GM18498 (cell line): Measurements from ENCODE around the gene NDUFS3.
"Not testable (repeated sequence)": the region's sequence is repeated elsewhere in the genome, so short reads cannot be mapped to it uniquely, and the experiment has no call there.

Experiments used
- ATAC-seq: cut with Tn5 transposase; IDR thresholded peaks from one replicate; pipeline ENCODE4 v1.9.1; 2021; ENCODE audit warnings: mild to moderate bottlenecking, moderate library complexity; ENCODE audit not compliant: unreplicated experiment

NDUFS3 gene

DNA sequence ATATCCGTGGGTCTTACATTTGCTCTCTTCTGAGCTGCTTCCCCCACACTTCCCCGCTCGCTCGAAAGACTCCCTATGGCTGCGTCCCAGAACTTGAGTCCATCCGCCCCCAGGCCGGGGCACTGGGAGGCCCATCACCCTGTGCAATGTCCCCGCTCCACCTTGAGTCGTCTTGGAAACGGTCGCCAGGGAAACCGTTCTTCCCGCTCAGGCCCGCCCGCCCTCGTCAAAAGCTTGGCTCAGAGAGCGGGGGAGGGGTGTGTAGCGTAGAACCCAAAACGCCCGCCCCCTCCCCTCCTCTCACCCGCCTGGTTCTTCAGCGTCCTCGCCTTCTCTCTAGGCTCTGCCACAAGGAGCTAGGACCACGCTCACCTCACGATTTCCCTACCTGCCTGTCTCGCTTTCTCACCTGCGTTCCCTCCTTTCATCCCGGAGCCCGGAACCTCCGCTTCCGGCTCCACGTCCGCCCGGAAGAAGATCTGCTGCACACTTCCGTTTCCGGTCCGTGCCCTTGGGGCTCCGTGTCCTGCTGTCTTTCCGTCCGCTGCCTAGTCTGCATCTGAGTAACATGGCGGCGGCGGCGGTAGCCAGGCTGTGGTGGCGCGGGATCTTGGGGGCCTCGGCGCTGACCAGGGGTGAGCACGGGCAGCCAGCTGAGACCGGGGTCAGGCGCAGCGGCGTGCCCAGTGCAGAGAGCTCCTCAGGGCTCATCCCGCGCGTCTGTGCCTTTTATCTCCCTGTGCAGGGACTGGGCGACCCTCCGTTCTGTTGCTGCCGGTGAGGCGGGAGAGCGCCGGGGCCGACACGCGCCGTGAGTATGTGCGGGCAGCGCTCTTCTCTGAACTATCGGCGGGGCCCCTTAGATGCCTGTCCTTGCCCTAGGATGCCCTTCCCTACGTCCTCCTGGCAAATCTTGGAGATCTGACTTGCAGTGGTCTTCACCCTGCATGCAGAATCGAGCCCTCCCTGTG lies at the start of gene NDUFS3, which contains the start of gene KBTBD4:
Gene NDUFS3, plus strand, starts transcription at position 551 of the 971 bp plus-strand sequence. Its CDS starts 18 bp downstream, at position 569.
Gene KBTBD4, minus strand, starts transcription at position 447 of the 971 bp plus-strand sequence. Its CDS starts 19 bp downstream, at position 428.
- ATAC-seq = peak; percentile 91

- no peak for ATAC-seq
These were observed 48.9 kb upstream of the NDUFS3 start for GRCh38 chr11:47529951-47530350.

DNA sequence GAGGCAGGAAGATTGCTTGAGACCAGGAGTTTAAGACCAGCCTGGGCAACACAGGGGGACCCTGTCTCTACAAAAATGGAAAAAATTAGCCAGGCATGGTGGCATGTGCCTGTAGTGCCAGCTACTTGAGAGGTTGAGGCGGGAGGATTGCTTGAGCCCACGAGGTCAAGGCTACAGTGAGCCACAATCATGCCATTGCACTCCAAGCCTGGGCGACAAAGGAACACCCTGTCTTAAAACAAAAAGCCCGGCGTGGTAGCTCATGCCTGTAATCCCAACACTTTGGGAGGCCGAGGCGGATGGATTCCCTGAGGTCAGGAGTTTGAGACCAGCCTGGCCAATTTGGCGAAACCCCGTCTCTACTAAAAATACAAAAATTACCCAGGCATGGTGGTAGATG lies 48.2 kb upstream of the NDUFS3 start:
- ATAC-seq = not testable (repeated sequence)

GRCh38 chr11:47531666-47532065 lies 47.2 kb upstream of the NDUFS3 start:
- no peak for ATAC-seq

DNA sequence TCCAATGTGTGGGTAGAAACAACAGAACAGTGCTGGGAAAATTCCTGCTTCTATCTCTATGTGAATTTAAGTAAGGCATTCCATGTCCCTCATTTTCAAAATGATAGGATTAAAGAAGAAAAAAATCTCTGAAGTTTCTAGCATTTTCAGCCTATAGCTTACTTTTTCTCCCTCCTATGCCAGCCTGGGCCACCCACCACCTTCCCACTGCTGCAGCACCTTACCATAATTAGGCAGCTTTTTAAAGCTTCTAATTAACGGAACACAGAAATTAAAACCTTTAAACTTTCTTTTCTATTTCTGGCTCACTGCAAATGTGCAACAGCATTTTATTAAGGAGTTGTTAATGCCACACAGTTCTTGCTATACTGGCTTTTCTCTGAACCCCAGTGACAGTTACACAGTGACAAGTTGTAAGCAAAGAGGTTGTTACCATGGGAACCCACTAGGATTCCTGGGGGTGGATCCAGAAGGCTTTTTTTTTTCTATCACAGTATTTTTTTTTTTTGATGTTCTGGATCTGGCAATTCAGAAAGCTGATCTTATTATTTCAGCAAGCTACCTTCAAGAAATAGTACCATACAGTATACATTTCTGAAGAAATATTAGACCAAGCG lies 46.2 kb upstream of the NDUFS3 start:
- no peak for ATAC-seq

- ATAC-seq = no peak
These were observed 45.2 kb upstream of the NDUFS3 start for GRCh38 chr11:47533690-47534151.

DNA sequence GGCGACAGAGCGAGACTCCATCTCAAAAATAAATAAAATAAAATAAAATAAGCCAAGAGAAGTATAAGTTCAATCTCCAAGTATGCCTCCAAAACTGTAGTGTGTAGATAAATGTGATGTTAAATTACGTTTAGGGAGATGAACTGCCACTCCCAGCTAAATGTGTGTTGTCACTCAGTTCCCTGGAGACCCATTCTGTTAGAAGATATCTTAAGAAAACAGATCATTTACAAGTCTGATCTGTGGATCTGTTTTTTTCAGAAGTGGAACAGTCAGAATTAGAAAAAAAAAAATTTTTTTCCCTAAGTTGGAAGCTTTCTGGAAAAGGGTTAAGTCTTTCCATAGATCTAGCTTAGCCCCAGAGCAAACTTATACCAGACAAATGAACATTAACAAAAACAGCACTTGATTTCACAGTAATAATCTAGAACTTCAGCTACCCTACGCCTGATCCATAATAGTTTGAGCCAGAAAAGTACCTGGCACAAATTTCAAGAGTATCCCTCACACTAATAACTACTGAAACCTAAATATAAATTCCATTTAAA lies 44.1 kb upstream of the NDUFS3 start:
- no peak for ATAC-seq

GRCh38 chr11:47536915-47537314 lies 42.0 kb upstream of the NDUFS3 start:
- ATAC-seq = no peak

DNA sequence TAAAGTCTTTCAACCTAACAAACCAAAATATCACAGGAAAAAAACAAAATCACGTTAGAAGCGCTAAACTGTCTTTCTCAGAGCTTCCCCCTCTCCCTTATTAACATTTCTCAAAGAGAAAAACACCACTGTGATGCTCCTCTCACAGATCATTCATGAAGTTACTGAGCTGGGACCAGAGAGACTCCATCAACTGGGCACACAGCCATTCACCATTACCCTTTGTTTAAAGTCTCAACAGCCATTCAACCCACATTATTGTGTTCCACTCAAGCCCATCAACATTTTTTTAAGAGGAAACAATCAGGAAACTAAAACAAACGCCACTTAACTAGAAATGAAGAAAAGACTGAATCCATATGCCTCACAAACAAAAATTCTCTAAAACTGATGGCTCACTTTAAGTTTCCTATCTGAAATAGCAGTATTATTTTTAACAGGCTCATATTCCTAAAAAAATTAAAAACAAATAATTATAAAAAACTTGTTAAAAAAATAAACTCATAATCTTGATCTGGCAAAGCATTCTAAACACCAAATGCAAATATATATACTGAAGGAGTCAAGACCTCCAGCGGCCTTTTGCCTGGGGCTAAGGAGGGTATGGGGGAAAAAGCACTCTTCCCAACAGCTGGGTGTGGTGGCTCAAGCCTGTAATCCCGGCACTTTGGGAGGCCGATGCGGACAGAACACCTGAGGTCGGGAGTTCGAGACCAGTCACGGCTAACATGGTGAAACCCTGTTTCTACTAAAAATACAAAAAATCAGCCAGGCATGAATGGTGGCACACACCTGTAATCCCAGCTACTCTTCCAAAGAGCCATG lies 39.9 kb upstream of the NDUFS3 start:
- no peak for ATAC-seq

DNA sequence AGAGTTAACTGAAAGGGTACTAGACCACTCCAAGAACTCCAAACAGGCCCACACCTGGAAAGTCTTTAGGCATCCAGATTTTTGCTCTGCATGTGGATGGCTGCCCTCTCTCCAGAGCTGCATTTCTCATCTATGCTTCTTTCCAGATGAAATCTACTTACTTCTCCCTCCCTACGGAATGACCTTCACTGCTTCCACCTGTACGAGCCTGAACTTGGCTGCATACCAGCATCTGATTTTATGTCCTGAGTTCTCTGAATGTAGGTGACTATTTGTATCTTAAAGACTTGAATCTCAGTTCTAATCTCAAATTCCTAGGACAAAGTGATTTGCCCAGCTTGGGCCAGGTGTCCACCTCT lies 39.2 kb upstream of the NDUFS3 start:
- no peak for ATAC-seq

- no peak for ATAC-seq
These were observed 37.8 kb upstream of the NDUFS3 start for GRCh38 chr11:47541070-47541469.

DNA sequence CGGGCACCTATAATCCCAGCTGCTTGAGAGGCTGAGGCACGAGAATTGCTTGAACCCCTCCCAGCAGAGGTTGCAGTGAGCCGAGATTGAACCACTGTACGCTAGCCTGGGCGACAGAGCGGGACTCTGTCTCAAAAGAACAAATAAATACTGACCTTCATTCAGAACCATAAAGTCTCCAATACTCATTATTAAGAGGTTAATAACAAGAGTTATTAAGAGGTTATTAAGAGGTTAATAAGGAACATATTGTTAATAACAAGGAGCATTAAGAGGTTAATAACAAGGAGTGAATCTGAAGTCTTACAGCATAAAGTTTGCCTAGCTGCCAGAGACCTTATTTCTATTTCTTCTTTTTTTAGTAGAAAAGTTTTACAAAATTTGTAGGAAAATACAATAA lies 33.6 kb upstream of the NDUFS3 start:
- ATAC-seq = no peak

DNA sequence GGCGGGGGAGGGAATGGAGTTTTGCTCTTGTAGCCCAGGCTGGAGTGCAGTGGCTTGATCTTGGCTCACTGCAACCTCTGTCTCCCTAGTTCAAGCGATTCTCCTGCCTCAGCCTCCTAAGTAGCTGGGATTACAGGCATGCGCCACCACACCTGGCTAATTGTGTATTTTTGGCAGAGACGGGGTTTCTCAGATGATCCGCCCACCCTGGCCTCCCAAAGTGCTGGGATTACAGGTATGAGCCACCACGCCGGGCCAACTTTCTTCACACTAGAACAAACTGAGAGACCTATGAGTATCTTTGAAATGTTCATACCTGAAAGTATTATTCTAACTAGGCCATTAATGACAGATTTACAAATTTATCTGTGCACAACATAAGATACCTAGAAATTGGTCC lies 32.6 kb upstream of the NDUFS3 start:
- not testable (repeated sequence) for ATAC-seq

DNA sequence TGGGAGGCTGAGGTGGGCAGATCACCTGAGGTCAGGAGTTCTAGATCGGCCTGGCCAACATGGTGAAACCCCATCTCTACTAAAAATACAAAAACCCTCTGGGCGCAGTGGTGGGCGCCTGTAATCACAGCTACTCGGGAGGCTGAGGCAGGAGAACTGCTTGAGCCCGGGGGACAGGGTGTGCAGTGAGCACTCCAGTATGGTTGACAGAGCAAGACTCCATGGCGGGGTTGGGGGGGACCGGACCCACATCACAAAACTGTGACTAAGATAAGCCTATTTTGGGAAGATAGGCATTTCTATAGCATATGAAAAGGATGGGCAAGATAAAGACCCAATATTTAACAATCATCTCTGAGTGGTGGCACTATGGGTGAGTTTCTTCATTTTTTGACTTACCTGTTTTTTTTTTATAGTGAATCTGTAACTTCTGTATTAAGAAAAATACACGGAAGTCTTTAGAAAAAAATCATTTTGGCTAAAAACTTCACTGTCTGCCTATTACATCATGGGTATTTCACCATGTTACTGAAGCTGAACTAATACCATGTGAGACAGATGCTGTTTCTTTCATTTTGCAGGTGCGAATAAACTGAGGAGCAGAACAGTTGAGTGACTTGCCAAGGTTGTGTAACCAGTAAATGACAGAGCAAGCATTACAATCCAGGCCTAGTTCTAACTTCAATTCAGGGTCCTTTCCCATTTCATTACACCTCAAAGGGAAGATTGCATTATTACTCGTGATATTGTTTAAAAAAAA lies 28.4 kb upstream of the NDUFS3 start:
- no peak for ATAC-seq

- ATAC-seq = no peak
These were observed 27.8 kb upstream of the NDUFS3 start for GRCh38 chr11:47551086-47551485.

DNA sequence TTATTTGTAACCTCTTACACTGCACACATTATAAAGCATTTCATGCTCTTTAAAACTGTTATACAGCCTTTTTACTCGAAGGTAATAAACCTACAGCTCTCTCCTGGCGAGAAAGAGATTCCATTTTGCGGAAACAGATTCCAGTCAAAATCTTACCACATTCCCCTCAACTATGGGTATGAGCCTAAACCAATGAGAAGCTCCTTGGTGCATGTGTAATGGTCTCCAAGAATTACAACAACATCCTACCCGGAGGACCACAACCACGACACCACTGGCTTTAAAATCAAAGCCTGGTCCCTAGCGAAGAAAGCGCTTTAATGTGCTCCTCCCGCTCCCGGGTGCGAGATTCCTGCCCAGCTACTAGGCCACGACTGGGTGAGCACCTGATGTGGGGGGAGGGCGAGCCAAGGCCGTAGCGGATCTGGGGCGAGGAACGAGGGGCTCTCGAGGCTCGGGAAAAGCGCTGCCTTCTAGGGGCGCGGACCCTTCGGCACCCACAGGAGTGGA lies 26.8 kb upstream of the NDUFS3 start:
- ATAC-seq = peak; percentile 3

- ATAC-seq = peak; percentile 93
These were observed 26.1 kb upstream of the NDUFS3 start, which contains the start of gene CELF1 for GRCh38 chr11:47552566-47553405. TSS of gene CELF1 (minus strand) at chr11:47553132. CDS start at chr11:47499523, 53,609 bp downstream.

DNA sequence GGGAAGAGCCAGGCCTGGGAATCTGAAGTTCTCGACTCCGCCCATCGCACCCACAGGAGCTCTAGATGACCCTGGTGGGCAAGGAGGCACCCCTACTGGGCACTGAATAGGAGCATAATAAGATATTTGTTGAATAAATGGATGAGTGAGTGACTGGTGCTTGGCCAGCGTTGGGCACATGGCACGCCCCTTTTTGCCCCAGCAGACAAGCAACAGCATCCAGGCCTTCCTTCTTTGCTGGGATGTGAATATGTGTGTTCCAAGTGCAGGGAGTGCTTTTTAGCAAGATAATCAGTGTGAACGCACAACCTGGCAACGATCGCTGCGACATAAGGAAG lies 25.5 kb upstream of the NDUFS3 start:
- ATAC-seq = peak; percentile 32

GRCh38 chr11:47557004-47557403 lies 21.9 kb upstream of the NDUFS3 start:
- ATAC-seq = not testable (repeated sequence)
